ENCODE data around the gene NTN1.
"Not testable (repeated sequence)": the region's sequence is repeated elsewhere in the genome, so short reads cannot be mapped to it uniquely, and the experiment has no call there.

NTN1 gene

GRCh38 chr17:9146064-9146463, 124.8 kb downstream of the NTN1 start:
- Mint-ChIP-seq H3K4me3 (no peak overlapping the region), H3K9me3 (no peaks in the 10 kb centered on the region), H3K36me3 (ENCODE audit: low read depth) (no peaks in the 10 kb centered on the region), H3K27me3 (peaks cover 10% of the 10 kb centered on the region), H3K4me1 (ENCODE audit: low read depth) (no peaks in the 10 kb centered on the region), H3K27ac (no peak overlapping the region)
- intact Hi-C loops (cut with micrococcal nuclease): no loop called here

- intact Hi-C loops (cut with micrococcal nuclease): no loop called here
- Mint-ChIP-seq H3K36me3 (ENCODE audit: low read depth) (no peaks in the 10 kb centered on the region), H3K4me1 (ENCODE audit: low read depth) (no peaks in the 10 kb centered on the region), H3K27ac (no peak overlapping the region), H3K4me3 (no peak overlapping the region), H3K27me3 (peaks cover 10% of the 10 kb centered on the region), H3K9me3 (no peaks in the 10 kb centered on the region)
Measured at GRCh38 chr17:9148905-9149525, 127.7 kb downstream of the NTN1 start.

GRCh38 chr17:9150446-9151090, 129.3 kb downstream of the NTN1 start:
- no peaks in the 10 kb centered on the region for H3K36me3 Mint-ChIP-seq (ENCODE audit: low read depth)
- H3K4me3 Mint-ChIP-seq: no peak overlapping the region
- H3K27me3 Mint-ChIP-seq: peaks cover 10% of the 10 kb centered on the region
- no peak overlapping the region for H3K27ac Mint-ChIP-seq
- no peaks in the 10 kb centered on the region for H3K4me1 Mint-ChIP-seq (ENCODE audit: low read depth)
- intact Hi-C loops (cut with micrococcal nuclease): no loop called here
- no peaks in the 10 kb centered on the region for H3K9me3 Mint-ChIP-seq

DNA sequence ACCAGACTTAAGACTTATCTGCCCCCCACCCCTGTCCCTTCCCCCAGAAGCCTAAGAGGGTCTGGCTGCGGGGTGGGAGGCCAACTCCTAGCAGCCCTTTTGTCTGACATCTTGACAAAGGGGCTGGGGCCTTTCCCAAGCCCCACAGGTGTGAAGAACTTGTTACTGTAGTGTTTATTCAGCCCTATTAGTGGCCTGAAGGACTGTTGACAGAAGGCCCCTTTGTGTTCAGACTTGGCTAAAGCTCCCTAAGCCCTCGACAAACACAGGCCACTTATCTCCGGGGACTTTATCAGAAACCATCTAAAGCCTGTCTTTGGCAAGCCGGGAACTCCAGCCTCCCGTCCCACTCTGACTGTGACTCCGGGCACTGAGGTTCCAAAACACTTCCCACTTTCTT, 129.8 kb downstream of the NTN1 start:
- Mint-ChIP-seq H3K27me3 (peaks cover 10% of the 10 kb centered on the region), H3K4me3 (no peak overlapping the region), H3K36me3 (ENCODE audit: low read depth) (no peaks in the 10 kb centered on the region), H3K9me3 (no peaks in the 10 kb centered on the region), H3K4me1 (ENCODE audit: low read depth) (no peaks in the 10 kb centered on the region), H3K27ac (no peak overlapping the region)
- intact Hi-C loops (cut with micrococcal nuclease): no loop called here

DNA sequence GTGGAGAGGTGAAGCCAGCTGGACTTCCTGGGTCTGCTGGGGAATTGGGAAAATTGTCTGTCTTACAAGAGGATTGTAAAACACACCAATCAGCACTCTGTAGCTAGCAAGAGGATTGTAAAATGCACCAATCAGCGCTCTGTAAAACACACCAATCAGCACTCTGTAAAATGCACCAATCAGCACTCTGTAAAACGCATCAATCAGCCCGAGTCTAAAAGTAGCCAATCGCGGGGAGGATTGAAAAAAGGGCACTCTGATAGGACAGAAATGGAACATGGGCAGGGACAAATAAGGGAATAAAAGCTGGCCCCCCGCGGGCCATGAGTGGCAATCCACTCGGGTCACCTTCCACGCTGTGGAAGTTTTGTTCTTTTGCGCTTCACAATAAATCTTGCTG, 130.4 kb downstream of the NTN1 start:
- H3K27ac Mint-ChIP-seq; H3K9me3 Mint-ChIP-seq; H3K4me1 Mint-ChIP-seq (ENCODE audit: low read depth); intact Hi-C loops (cut with micrococcal nuclease); H3K36me3 Mint-ChIP-seq (ENCODE audit: low read depth); H3K4me3 Mint-ChIP-seq: not testable (repeated sequence)
- H3K27me3 Mint-ChIP-seq: peaks cover 10% of the 10 kb centered on the region

GRCh38 chr17:9158544-9159452, 137.5 kb downstream of the NTN1 start:
- H3K36me3 Mint-ChIP-seq (ENCODE audit: low read depth): no peaks in the 10 kb centered on the region
- H3K4me1 Mint-ChIP-seq (ENCODE audit: low read depth): no peaks in the 10 kb centered on the region
- no peak overlapping the region for H3K4me3 Mint-ChIP-seq
- intact Hi-C loops (cut with micrococcal nuclease): no loop called here
- no peaks in the 10 kb centered on the region for H3K9me3 Mint-ChIP-seq
- no peak overlapping the region for H3K27ac Mint-ChIP-seq
- H3K27me3 Mint-ChIP-seq: peaks cover 1% of the 10 kb centered on the region

DNA sequence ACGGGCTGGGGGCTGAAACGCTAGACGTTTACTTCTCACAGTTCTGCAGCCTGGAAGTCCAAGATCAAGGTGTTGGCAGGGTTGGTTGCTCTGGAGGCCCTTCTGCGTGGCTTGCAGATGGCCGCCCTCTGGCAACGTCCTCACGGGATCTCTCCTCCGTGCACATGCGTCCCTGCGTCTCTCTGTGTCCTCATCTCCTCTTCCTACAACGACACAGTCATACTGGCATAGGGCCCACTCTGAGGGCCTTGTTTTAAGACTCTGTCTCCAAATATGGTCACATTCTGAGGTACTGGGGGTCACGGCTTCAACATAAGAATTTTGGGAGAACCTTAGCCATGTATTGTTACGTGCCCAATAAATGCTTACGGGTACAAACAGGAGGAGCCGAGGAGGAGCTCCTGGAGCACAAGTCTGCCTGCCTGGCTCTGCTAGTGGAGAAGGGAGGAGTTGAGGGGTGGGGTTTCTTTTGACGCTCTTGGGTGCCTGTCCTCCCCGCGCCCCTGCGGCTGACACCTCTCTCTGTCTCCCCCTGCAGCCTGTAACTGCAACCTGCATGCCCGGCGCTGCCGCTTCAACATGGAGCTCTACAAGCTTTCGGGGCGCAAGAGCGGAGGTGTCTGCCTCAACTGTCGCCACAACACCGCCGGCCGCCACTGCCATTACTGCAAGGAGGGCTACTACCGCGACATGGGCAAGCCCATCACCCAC, 141.1 kb downstream of the NTN1 start:
- Mint-ChIP-seq H3K4me3 (no peak overlapping the region), H3K27ac (no peak overlapping the region), H3K36me3 (ENCODE audit: low read depth) (no peaks in the 10 kb centered on the region), H3K4me1 (ENCODE audit: low read depth) (no peaks in the 10 kb centered on the region), H3K27me3 (peaks cover 1% of the 10 kb centered on the region), H3K9me3 (no peaks in the 10 kb centered on the region)
- intact Hi-C loops (cut with micrococcal nuclease): no loop called here

GRCh38 chr17:9166788-9167187, 145.5 kb downstream of the NTN1 start:
- no peak overlapping the region for H3K27ac Mint-ChIP-seq
- H3K36me3 Mint-ChIP-seq (ENCODE audit: low read depth): no peaks in the 10 kb centered on the region
- intact Hi-C loops (cut with micrococcal nuclease): no loop called here
- no peak overlapping the region for H3K4me3 Mint-ChIP-seq
- H3K27me3 Mint-ChIP-seq: peaks cover 3% of the 10 kb centered on the region
- no peaks in the 10 kb centered on the region for H3K9me3 Mint-ChIP-seq
- H3K4me1 Mint-ChIP-seq (ENCODE audit: low read depth): no peaks in the 10 kb centered on the region

DNA sequence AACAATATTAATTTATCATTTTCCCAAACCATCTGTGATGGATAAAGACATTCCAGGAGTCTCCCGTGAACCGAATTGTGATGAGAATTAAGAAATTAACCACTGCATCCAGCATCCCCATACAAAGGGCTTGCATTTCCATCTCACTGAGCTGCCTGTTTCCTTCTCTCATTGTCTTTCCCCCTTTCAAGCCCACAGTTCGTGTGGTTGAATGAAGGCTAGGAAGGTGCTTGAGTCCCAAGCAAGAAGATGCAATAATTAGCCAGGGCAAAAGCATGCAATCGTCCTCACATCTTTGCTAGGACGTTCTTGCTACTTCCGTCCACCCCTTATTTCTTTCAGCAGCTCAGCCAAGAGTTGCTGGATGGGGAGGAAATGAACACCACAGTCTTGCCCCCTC, 146.1 kb downstream of the NTN1 start:
- Mint-ChIP-seq H3K4me1 (ENCODE audit: low read depth) (no peaks in the 10 kb centered on the region), H3K36me3 (ENCODE audit: low read depth) (no peaks in the 10 kb centered on the region), H3K27ac (no peak overlapping the region), H3K27me3 (peaks cover 3% of the 10 kb centered on the region), H3K4me3 (no peak overlapping the region), H3K9me3 (no peaks in the 10 kb centered on the region)
- intact Hi-C loops (cut with micrococcal nuclease): no loop called here

DNA sequence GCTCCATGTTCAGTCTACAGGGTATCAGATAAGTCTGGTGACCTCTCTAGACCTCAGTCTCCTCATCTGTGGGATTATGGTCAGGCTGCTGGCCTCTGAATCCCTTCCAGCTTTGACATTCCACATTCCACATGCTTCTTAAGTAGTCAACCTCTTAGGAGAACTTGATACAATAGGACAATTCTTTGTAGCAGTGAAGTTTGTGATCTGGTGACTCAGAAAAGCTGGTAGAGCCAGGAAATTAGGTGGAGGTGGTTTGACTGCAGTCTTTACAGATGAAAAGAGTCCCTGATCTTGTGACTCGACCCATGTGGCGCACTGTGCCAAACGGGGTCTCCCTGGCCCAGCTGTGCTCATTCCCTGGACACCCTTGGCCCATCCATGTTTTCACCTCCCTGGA, 147.8 kb downstream of the NTN1 start:
- intact Hi-C loops (cut with micrococcal nuclease): no loop called here
- Mint-ChIP-seq H3K9me3 (no peaks in the 10 kb centered on the region), H3K27ac (no peak overlapping the region), H3K27me3 (peaks cover 3% of the 10 kb centered on the region), H3K4me1 (ENCODE audit: low read depth) (no peaks in the 10 kb centered on the region), H3K36me3 (ENCODE audit: low read depth) (no peaks in the 10 kb centered on the region), H3K4me3 (no peak overlapping the region)

GRCh38 chr17:9170336-9170735, 149.0 kb downstream of the NTN1 start:
- no peak overlapping the region for H3K4me3 Mint-ChIP-seq
- no peaks in the 10 kb centered on the region for H3K4me1 Mint-ChIP-seq (ENCODE audit: low read depth)
- intact Hi-C loops (cut with micrococcal nuclease): no loop called here
- H3K9me3 Mint-ChIP-seq: no peaks in the 10 kb centered on the region
- no peaks in the 10 kb centered on the region for H3K36me3 Mint-ChIP-seq (ENCODE audit: low read depth)
- H3K27ac Mint-ChIP-seq: no peak overlapping the region
- peaks cover 3% of the 10 kb centered on the region for H3K27me3 Mint-ChIP-seq

DNA sequence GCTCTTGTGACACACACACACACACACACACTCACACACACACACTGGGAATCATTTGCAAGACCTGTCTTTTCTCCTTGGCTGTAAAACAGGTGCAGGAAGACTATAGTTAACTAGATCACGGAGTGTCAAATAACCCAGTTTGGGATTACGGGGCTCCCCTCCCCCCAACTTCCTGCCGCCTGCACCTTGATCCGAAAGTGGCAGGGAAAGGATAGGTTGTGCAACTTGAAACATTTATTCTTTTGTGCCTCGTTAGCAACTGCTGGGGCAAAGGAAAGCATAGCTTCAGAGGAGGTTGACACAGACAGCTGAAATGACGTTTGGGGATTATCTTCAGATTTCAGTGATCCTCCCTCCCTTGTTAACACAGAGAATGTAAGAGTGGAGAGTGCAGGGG, 149.5 kb downstream of the NTN1 start:
- peaks cover 3% of the 10 kb centered on the region for H3K27me3 Mint-ChIP-seq
- intact Hi-C loops (cut with micrococcal nuclease): no loop called here
- no peak overlapping the region for H3K27ac Mint-ChIP-seq
- H3K9me3 Mint-ChIP-seq: no peaks in the 10 kb centered on the region
- H3K4me1 Mint-ChIP-seq (ENCODE audit: low read depth): no peaks in the 10 kb centered on the region
- H3K36me3 Mint-ChIP-seq (ENCODE audit: low read depth): no peaks in the 10 kb centered on the region
- H3K4me3 Mint-ChIP-seq: no peak overlapping the region

DNA sequence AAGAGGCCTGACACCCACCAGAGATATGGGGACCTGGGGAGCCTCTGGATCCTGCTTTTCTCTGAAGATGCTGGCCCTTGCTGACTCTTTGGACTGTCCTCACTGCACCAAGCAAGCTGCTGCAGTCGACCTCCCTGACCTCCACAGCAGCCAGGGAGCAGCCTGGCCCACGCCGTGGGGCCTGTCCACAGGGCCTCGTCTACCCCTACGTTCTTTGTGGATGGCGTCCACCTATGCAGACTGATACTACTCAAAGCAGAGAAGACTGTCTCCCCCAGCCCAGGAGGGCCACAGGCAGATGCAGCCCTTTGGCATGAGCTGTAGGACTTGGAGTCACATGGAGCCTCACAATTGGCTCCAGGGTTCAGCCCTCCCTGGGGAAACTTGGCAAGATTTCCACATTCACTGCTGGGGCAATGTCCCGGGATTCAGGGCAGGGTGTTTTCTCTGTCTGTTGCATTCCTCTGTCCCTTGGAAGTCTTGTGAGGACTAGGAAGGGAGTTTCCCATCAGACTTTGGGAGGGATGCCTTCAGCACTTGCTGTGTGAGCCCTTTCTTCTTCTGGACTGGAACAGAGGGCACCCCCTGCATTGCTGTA, 152.2 kb downstream of the NTN1 start:
- H3K27ac Mint-ChIP-seq: no peak overlapping the region
- H3K4me1 Mint-ChIP-seq (ENCODE audit: low read depth): no peaks in the 10 kb centered on the region
- no peaks in the 10 kb centered on the region for H3K36me3 Mint-ChIP-seq (ENCODE audit: low read depth)
- intact Hi-C loops (cut with micrococcal nuclease): no loop called here
- no peak overlapping the region for H3K4me3 Mint-ChIP-seq
- H3K9me3 Mint-ChIP-seq: no peaks in the 10 kb centered on the region
- H3K27me3 Mint-ChIP-seq: peaks cover 3% of the 10 kb centered on the region

All from dendritic cell treated with granulocyte-macrophage colony-stimulating factor and Interleukin-4, amounts not matched to agents 40 ng/mL and 50 ng/mL, for 4 days (primary cell).